CMK (cell line): Measurements from ENCODE around the gene CTIF.

Experiments
- DNase-seq: peaks from one replicate; pipeline ENCODE4 v3.0.0-alpha.2; 2010; ENCODE audit warnings: low read depth

Gene CTIF

GRCh38 chr18:48886520-48887293 is 347.9 kb downstream of the CTIF start:
- DNase-seq, result no peak

GRCh38 chr18:48887294-48887904 is 348.6 kb downstream of the CTIF start:
- no peak for DNase-seq

- no peak for DNase-seq
Observed at GRCh38 chr18:48887905-48888772, 349.3 kb downstream of the CTIF start.

- DNase-seq, result no peak
Observed at GRCh38 chr18:48888773-48889080, 349.9 kb downstream of the CTIF start.

GRCh38 chr18:48889115-48889941 is 350.5 kb downstream of the CTIF start:
- no peak for DNase-seq

GRCh38 chr18:48889981-48890762 is 351.3 kb downstream of the CTIF start:
- no peak for DNase-seq

- DNase-seq, result no peak
Observed at GRCh38 chr18:48891721-48892120, 352.9 kb downstream of the CTIF start.

GRCh38 chr18:48892146-48892855 is 353.5 kb downstream of the CTIF start:
- DNase-seq, result no peak

- no peak for DNase-seq
Observed at GRCh38 chr18:48893061-48893607, 354.3 kb downstream of the CTIF start.

- no peak for DNase-seq
Observed at GRCh38 chr18:48893608-48894600, 355.1 kb downstream of the CTIF start.

GRCh38 chr18:48894799-48895346 is 356.0 kb downstream of the CTIF start:
- DNase-seq, result no peak

- no peak for DNase-seq
Observed at GRCh38 chr18:48896326-48896874, 357.6 kb downstream of the CTIF start.

- peak; percentile 85 for DNase-seq
Observed at GRCh38 chr18:48896875-48897511, 358.2 kb downstream of the CTIF start.

- no peak for DNase-seq
Observed at GRCh38 chr18:48897531-48897930, 358.7 kb downstream of the CTIF start.

- DNase-seq, result no peak
Observed at GRCh38 chr18:48898521-48898920, 359.7 kb downstream of the CTIF start.

- DNase-seq, result no peak
Observed at GRCh38 chr18:48899558-48900174, 360.8 kb downstream of the CTIF start.

- DNase-seq, result no peak
Observed at GRCh38 chr18:48900469-48900868, 361.6 kb downstream of the CTIF start.
